Measurements from ENCODE around the gene SMLR1. TPM values are rescaled to one million over a fixed set of nuclear protein-coding genes. Genes with fewer than 3 reads are reported as not detected.

Gene SMLR1
- total RNA-seq, 2 experiments from 2014 or later = not detected

- no peak for TF ChIP-seq CTCF (IDR thresholded peaks at IDR 0.05)
- no peaks in the 10 kb centered on the region for H3K36me3 Mint-ChIP-seq (ENCODE audit: low read depth)
- H3K4me1 Mint-ChIP-seq (ENCODE audit: low read depth) = no peaks in the 10 kb centered on the region
- intact Hi-C loops (cut with DNase I, micrococcal nuclease) = no loop called here
- H3K27ac ChIP-seq (ENCODE audit: low read depth in 1 of 2, low read length in 2 of 2) = no peak overlapping the region
- H3K4me3 Mint-ChIP-seq = no peak overlapping the region
- no peak overlapping the region for H3K27ac Mint-ChIP-seq
- no peak for DNase-seq
- no peaks in the 10 kb centered on the region for H3K9me3 Mint-ChIP-seq
- no peak for ATAC-seq (ENCODE audit: poor library complexity)
- no peaks in the 10 kb centered on the region for H3K36me3 ChIP-seq (ENCODE audit: insufficient read depth, low read length)
- H3K9me3 ChIP-seq (ENCODE audit: control insufficient read depth in 1 of 2, insufficient read depth in 1 of 2, low read length in 2 of 2) = no peaks in the 10 kb centered on the region
- H3K27me3 Mint-ChIP-seq = no peaks in the 10 kb centered on the region
- no peaks in the 10 kb centered on the region for H3K27me3 ChIP-seq (ENCODE audit: control insufficient read depth in 1 of 2, insufficient read depth in 2 of 2, low read length in 2 of 2)
- H3K4me3 ChIP-seq (ENCODE audit: low read length) = no peak overlapping the region
- POLR2A ChIA-PET = no interaction called here
- CTCF ChIA-PET = no interaction called here
- H3K4me1 ChIP-seq (ENCODE audit: insufficient read depth, low read length) = no peaks in the 10 kb centered on the region
Measured at GRCh38 chr6:130831607-130832006, 4.4 kb downstream of the SMLR1 start.

GRCh38 chr6:130833569-130833968, 6.4 kb downstream of the SMLR1 start:
- Histone ChIP-seq H3K9me3 (ENCODE audit: control insufficient read depth in 1 of 2, insufficient read depth in 1 of 2, low read length in 2 of 2) (no peaks in the 10 kb centered on the region), H3K27me3 (ENCODE audit: control insufficient read depth in 1 of 2, insufficient read depth in 2 of 2, low read length in 2 of 2) (no peaks in the 10 kb centered on the region), H3K4me3 (ENCODE audit: low read length) (no peak overlapping the region), H3K36me3 (ENCODE audit: insufficient read depth, low read length) (no peaks in the 10 kb centered on the region), H3K27ac (ENCODE audit: low read depth in 1 of 2, low read length in 2 of 2) (no peak overlapping the region), H3K4me1 (ENCODE audit: insufficient read depth, low read length) (no peaks in the 10 kb centered on the region)
- Mint-ChIP-seq H3K9me3 (no peaks in the 10 kb centered on the region), H3K27me3 (no peaks in the 10 kb centered on the region), H3K36me3 (ENCODE audit: low read depth) (no peaks in the 10 kb centered on the region), H3K27ac (no peak overlapping the region), H3K4me1 (ENCODE audit: low read depth) (no peaks in the 10 kb centered on the region), H3K4me3 (no peak overlapping the region)
- no peak for TF ChIP-seq CTCF (IDR thresholded peaks at IDR 0.05)
- ATAC-seq (ENCODE audit: poor library complexity) = no peak
- ChIA-PET CTCF (no interaction called here), POLR2A (no interaction called here)
- no peak for DNase-seq
- intact Hi-C loops (cut with DNase I, micrococcal nuclease) = no loop called here

GRCh38 chr6:130834482-130835251, 7.5 kb downstream of the SMLR1 start:
- Histone ChIP-seq H3K4me1 (ENCODE audit: insufficient read depth, low read length) (no peaks in the 10 kb centered on the region), H3K4me3 (ENCODE audit: low read length) (no peak overlapping the region), H3K36me3 (ENCODE audit: insufficient read depth, low read length) (no peaks in the 10 kb centered on the region), H3K27me3 (ENCODE audit: control insufficient read depth in 1 of 2, insufficient read depth in 2 of 2, low read length in 2 of 2) (no peaks in the 10 kb centered on the region), H3K9me3 (ENCODE audit: control insufficient read depth in 1 of 2, insufficient read depth in 1 of 2, low read length in 2 of 2) (no peaks in the 10 kb centered on the region), H3K27ac (ENCODE audit: low read depth in 1 of 2, low read length in 2 of 2) (no peak overlapping the region)
- ATAC-seq (ENCODE audit: poor library complexity) = no peak
- ChIA-PET POLR2A (no interaction called here), CTCF (no interaction called here)
- no peaks in the 10 kb centered on the region for H3K36me3 Mint-ChIP-seq (ENCODE audit: low read depth)
- H3K4me1 Mint-ChIP-seq (ENCODE audit: low read depth) = no peaks in the 10 kb centered on the region
- H3K27me3 Mint-ChIP-seq = no peaks in the 10 kb centered on the region
- no peak overlapping the region for H3K27ac Mint-ChIP-seq
- no peaks in the 10 kb centered on the region for H3K9me3 Mint-ChIP-seq
- intact Hi-C loops (cut with DNase I, micrococcal nuclease) = no loop called here
- no peak for TF ChIP-seq CTCF (IDR thresholded peaks at IDR 0.05)
- H3K4me3 Mint-ChIP-seq = no peak overlapping the region
- DNase-seq = no peak

Measured in CD4-positive, alpha-beta T cell (primary cell).